Neural cell (in vitro differentiated cells): Measurements from ENCODE around the gene EEPD1. TPM values are rescaled to one million over a fixed set of nuclear protein-coding genes. Genes with fewer than 3 reads are reported as not detected.

Experiments used
- H2AFZ ChIP-seq: fragments of 200-600, 300-800 bp; sonication (generic), shearing (Covaris generic); 2 replicates; pipeline ENCODE4 v1.6.0; 2014; ENCODE audit warnings: low read depth, mild to moderate bottlenecking, antibody characterized with exemption, low read length, moderate library complexity
- H3F3A ChIP-seq: fragments of 200-600 bp; shearing (Covaris generic); 2 replicates; pipeline ENCODE4 v1.6.1; 2016; ENCODE audit warnings: mild to moderate bottlenecking, moderate library complexity, mixed read lengths, antibody characterized with exemption, low read length; ENCODE audit not compliant: insufficient read depth, poor library complexity, severe bottlenecking
- H3K27ac ChIP-seq: fragments of 200-600, 300-800 bp; sonication (generic), shearing (Covaris generic); 2 replicates; pipeline ENCODE4 v1.5.1; 2014; ENCODE audit warnings: mild to moderate bottlenecking, low read length, moderate library complexity
- H3K27me3 ChIP-seq: fragments of 300-800, 200-600 bp; sonication (generic), shearing (Covaris generic); 2 replicates; pipeline ENCODE4 v1.6.0; 2014; ENCODE audit warnings: mild to moderate bottlenecking, low read depth, low read length, moderate library complexity; ENCODE audit not compliant: insufficient read depth
- H3K36me3 ChIP-seq: fragments of 300-800, 200-600 bp; sonication (generic), shearing (Covaris generic); 2 replicates; pipeline ENCODE4 v1.5.1; 2014; ENCODE audit warnings: mild to moderate bottlenecking, antibody characterized with exemption, low read length, moderate library complexity; ENCODE audit not compliant: insufficient read depth
- H3K4me2 ChIP-seq: fragments of 300-800, 200-600 bp; sonication (generic), shearing (Covaris generic); 2 replicates; pipeline ENCODE4 v1.6.0; 2014; ENCODE audit warnings: mild to moderate bottlenecking, low read length
- H3K4me3 ChIP-seq: fragments of 300-800, 200-600 bp; sonication (generic), shearing (Covaris generic); 2 replicates; pipeline ENCODE4 v1.5.1; 2014; ENCODE audit warnings: mild to moderate bottlenecking, low read length, moderate library complexity
- H3K79me2 ChIP-seq: fragments of 200-600 bp; shearing (Covaris generic); replicated peaks from 2 replicates; pipeline ENCODE4 v1.6.0; 2014; ENCODE audit warnings: mild to moderate bottlenecking, low read length, moderate library complexity; ENCODE audit not compliant: insufficient read depth
- H3K9ac ChIP-seq: fragments of 300-800, 200-600 bp; sonication (generic), shearing (Covaris generic); 2 replicates; pipeline ENCODE4 v1.6.1; 2016; ENCODE audit warnings: mild to moderate bottlenecking, low read length, mixed read lengths
- H3K9me2 ChIP-seq: fragments of 200-600 bp; shearing (Covaris generic); 2 replicates; pipeline ENCODE4 v1.6.1; 2016; ENCODE audit warnings: mild to moderate bottlenecking, low read length, mixed read lengths; ENCODE audit not compliant: insufficient read depth
- H3K9me3 ChIP-seq: fragments of 200-600, 300-800 bp; sonication (generic), shearing (Covaris generic); 2 replicates; pipeline ENCODE4 v1.6.1; 2016; ENCODE audit warnings: mild to moderate bottlenecking, mixed run types, low read length, moderate library complexity, mixed read lengths
- H4K20me1 ChIP-seq: fragments of 200-600 bp; shearing (Covaris generic); 2 replicates; pipeline ENCODE4 v1.6.1; 2016; ENCODE audit warnings: mild to moderate bottlenecking, mixed run types; ENCODE audit not compliant: insufficient read depth
- EP300 ChIP-seq: fragments of 450-650 bp; conservative IDR thresholded peaks from 2 replicates; pipeline ENCODE4 v1.6.1; 2014; ENCODE audit warnings: antibody characterized with exemption, mild to moderate bottlenecking, moderate library complexity; ENCODE audit not compliant: poor library complexity, severe bottlenecking
- EZH2 ChIP-seq: fragments of 200-600, 300-800 bp; shearing (Covaris generic), sonication (generic); IDR thresholded peaks from 2 replicates; pipeline ENCODE4 v1.6.1; 2014; ENCODE audit warnings: antibody characterized with exemption, low read length, borderline replicate concordance, mild to moderate bottlenecking; ENCODE audit not compliant: insufficient read depth, poor library complexity, severe bottlenecking
- MXI1 ChIP-seq: fragments of 450-650 bp; conservative IDR thresholded peaks from 2 replicates; pipeline ENCODE4 v1.6.1; 2014; ENCODE audit warnings: antibody characterized with exemption, mild to moderate bottlenecking; ENCODE audit not compliant: poor library complexity, severe bottlenecking
- POLR2AphosphoS5 ChIP-seq: IDR thresholded peaks from 2 replicates; pipeline ENCODE4 v1.6.1; 2012
- RAD21 ChIP-seq: fragments of 450-650 bp; conservative IDR thresholded peaks from 2 replicates; pipeline ENCODE4 v1.6.1; 2014; ENCODE audit warnings: antibody characterized with exemption, mild to moderate bottlenecking, moderate library complexity
- SMC3 ChIP-seq: fragments of 450-650 bp; conservative IDR thresholded peaks from 2 replicates; pipeline ENCODE4 v1.6.1; 2014; ENCODE audit warnings: antibody characterized with exemption, mild to moderate bottlenecking, moderate library complexity; ENCODE audit not compliant: poor library complexity
- TAF1 ChIP-seq: IDR thresholded peaks from 2 replicates; pipeline ENCODE4 v1.6.1; 2012; ENCODE audit warnings: low read depth
- polyA plus RNA-seq: library from polyadenylated mRNA; depleted of rRNA; stranded (reverse); fragments of >200 nt; gene quantifications from 2 replicates; pipeline ENCODE4 v1.2.3, GENCODE V29; 2014
- TF ChIP-seq, protein P1 (sequence below): fragments of 450-650 bp; IDR thresholded peaks from 2 replicates; pipeline ENCODE4 v1.5.1; 2014; ENCODE audit warnings: antibody characterized with exemption, mild to moderate bottlenecking, moderate library complexity; ENCODE audit not compliant: poor library complexity, severe bottlenecking
- TF ChIP-seq, protein P2 (sequence below): IDR thresholded peaks from 2 replicates; pipeline ENCODE4 v1.6.1; 2012; ENCODE audit warnings: borderline replicate concordance

Gene EEPD1
- polyA plus RNA-seq, 1 donor from 2014 or later: 4.2 TPM

DNA sequence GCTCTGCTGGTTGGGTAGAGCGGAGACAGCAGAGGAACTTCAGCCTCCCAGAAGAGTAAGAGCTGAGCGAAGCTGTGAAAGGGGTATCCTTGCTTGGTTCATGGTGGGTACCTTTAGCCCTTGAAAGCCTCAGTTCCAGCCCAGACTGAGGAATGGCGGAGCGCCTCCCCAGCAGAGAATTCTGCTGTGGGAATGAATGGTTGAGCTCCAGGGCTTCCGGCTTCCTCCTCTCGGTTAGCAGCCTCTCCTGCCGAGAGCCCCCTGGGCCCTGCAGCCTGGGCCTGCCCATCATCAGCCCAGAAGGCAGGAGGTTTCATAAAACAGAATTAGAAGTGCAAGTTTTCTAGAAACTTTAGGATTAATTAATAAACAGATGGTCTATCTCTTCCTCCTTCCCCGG is 156.7 kb downstream of the EEPD1 start:
- H4K20me1 ChIP-seq: no peaks in the 10 kb centered on the region
- H3K4me3 ChIP-seq: no peak overlapping the region
- TF ChIP-seq TAF1 (no peak), MXI1 (no peak), SMC3 (no peak), EP300 (no peak), RAD21 (no peak), EZH2 (no peak), POLR2AphosphoS5 (no peak)
- TF ChIP-seq, protein P1, sequence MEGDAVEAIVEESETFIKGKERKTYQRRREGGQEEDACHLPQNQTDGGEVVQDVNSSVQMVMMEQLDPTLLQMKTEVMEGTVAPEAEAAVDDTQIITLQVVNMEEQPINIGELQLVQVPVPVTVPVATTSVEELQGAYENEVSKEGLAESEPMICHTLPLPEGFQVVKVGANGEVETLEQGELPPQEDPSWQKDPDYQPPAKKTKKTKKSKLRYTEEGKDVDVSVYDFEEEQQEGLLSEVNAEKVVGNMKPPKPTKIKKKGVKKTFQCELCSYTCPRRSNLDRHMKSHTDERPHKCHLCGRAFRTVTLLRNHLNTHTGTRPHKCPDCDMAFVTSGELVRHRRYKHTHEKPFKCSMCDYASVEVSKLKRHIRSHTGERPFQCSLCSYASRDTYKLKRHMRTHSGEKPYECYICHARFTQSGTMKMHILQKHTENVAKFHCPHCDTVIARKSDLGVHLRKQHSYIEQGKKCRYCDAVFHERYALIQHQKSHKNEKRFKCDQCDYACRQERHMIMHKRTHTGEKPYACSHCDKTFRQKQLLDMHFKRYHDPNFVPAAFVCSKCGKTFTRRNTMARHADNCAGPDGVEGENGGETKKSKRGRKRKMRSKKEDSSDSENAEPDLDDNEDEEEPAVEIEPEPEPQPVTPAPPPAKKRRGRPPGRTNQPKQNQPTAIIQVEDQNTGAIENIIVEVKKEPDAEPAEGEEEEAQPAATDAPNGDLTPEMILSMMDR: no peak
- TF ChIP-seq, protein P2, sequence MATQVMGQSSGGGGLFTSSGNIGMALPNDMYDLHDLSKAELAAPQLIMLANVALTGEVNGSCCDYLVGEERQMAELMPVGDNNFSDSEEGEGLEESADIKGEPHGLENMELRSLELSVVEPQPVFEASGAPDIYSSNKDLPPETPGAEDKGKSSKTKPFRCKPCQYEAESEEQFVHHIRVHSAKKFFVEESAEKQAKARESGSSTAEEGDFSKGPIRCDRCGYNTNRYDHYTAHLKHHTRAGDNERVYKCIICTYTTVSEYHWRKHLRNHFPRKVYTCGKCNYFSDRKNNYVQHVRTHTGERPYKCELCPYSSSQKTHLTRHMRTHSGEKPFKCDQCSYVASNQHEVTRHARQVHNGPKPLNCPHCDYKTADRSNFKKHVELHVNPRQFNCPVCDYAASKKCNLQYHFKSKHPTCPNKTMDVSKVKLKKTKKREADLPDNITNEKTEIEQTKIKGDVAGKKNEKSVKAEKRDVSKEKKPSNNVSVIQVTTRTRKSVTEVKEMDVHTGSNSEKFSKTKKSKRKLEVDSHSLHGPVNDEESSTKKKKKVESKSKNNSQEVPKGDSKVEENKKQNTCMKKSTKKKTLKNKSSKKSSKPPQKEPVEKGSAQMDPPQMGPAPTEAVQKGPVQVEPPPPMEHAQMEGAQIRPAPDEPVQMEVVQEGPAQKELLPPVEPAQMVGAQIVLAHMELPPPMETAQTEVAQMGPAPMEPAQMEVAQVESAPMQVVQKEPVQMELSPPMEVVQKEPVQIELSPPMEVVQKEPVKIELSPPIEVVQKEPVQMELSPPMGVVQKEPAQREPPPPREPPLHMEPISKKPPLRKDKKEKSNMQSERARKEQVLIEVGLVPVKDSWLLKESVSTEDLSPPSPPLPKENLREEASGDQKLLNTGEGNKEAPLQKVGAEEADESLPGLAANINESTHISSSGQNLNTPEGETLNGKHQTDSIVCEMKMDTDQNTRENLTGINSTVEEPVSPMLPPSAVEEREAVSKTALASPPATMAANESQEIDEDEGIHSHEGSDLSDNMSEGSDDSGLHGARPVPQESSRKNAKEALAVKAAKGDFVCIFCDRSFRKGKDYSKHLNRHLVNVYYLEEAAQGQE: no peak
- H3K36me3 ChIP-seq: no peaks in the 10 kb centered on the region
- no peak overlapping the region for H2AFZ ChIP-seq
- H3K27ac ChIP-seq: no peak overlapping the region
- no peaks in the 10 kb centered on the region for H3K9me3 ChIP-seq
- no peaks in the 10 kb centered on the region for H3K79me2 ChIP-seq
- no peak overlapping the region for H3K4me2 ChIP-seq
- no peaks in the 10 kb centered on the region for H3K9me2 ChIP-seq
- H3F3A ChIP-seq: no peaks in the 10 kb centered on the region
- no peak overlapping the region for H3K9ac ChIP-seq
- no peaks in the 10 kb centered on the region for H3K27me3 ChIP-seq

DNA sequence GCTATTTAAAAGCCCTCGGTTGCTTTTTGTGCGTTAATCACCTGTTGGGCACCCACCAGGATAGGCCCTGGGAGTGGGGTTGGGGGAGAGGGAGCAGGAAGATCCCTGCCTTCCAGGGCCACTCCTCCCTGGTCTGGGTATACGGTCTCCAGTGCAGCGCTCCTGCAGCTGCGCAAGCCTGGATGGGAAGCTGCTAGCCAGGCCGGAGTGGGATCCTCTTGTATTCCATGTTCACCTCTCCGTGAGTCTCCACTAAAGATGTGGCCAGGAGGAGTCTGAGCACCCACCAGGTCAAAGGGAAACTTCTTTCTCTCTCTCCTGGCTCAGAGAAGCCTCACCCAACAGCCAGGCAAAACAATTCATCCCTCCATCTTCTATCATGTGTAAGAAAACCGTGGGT is 157.8 kb downstream of the EEPD1 start:
- Histone ChIP-seq H3K27me3 (no peaks in the 10 kb centered on the region), H3K9me3 (no peaks in the 10 kb centered on the region), H3K9me2 (no peaks in the 10 kb centered on the region), H2AFZ (no peak overlapping the region), H3K36me3 (no peaks in the 10 kb centered on the region), H3F3A (no peaks in the 10 kb centered on the region), H4K20me1 (no peaks in the 10 kb centered on the region), H3K4me2 (no peak overlapping the region), H3K79me2 (no peaks in the 10 kb centered on the region), H3K27ac (no peak overlapping the region), H3K4me3 (no peak overlapping the region), H3K9ac (no peak overlapping the region)
- TF ChIP-seq, protein P2: no peak
- no peak for TF ChIP-seq SMC3
- TF ChIP-seq MXI1: no peak
